HG02642 (cell line): ENCODE data around the gene OPN3.

Experiments
- ATAC-seq: cut with Tn5 transposase; IDR thresholded peaks from one replicate; pipeline ENCODE4 v1.9.1; 2021; ENCODE audit warnings: mild to moderate bottlenecking; ENCODE audit not compliant: unreplicated experiment, poor library complexity

Gene OPN3

DNA sequence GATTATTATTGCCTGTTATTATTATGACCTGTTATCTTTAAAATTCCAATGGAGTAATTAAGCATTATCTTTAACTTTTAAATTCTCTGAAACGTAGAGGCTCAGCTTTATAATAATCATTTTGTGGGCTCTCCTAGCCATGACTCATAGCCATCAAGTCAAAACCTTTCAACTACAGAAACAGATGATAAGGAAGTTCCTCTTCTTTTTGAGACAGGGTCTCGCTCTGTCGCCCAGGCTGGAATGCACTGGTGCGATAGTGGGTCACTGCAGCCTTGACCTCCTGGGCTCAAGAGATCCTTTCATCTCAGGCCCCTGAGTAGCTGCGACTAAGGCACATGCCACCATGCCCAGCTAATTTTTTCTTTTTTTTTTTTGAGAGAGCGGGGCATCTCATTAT is 43.5 kb downstream of the OPN3 start:
- no peak for ATAC-seq

DNA sequence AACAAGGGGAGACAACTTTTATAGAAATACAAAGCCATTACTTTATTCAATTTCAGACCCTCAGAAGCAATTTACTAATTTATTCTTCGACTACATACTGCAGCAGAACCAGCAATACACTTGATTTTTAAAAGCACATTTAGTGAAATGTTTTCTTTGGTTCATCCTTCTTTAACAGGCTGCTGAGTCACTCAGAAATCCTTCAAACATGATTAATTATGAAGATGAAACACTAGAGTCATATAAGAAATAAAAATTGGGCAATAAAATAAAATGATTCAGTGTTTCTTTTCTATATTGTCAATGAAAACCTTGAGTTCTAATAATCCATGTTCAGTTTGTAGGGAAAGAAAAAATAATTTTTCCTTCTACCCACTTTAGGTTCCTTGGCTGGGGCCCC is 47.0 kb downstream of the OPN3 start:
- no peak for ATAC-seq

DNA sequence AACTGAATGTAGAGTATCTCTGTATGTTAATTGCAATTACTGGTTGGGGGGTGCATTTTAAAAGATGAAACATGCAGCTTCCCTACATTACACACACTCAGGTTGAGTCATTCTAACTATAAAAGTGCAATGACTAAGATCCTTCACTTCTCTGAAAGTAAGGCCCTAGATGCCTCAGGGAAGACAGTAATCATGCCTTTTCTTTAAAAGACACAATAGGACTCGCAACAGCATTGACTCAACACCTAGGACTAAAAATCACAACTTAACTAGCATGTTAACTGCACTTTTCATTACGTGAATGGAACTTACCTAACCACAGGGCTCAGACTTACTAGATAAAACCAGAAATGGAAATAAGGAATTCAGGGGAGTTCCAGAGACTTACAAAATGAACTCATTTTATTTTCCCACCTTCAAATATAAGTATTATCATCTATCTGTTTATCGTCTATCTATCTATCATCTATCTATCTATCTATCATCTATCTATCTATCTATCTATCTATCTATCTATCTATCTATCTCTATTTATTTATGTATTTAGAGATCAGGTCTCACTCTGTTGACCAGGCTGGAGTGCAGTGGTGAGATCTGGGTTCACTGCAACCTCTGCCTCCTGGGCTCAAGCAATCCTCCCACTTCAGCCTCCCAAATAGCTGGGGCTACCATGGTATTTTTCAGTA is 47.8 kb downstream of the OPN3 start:
- ATAC-seq: peak; percentile 83

DNA sequence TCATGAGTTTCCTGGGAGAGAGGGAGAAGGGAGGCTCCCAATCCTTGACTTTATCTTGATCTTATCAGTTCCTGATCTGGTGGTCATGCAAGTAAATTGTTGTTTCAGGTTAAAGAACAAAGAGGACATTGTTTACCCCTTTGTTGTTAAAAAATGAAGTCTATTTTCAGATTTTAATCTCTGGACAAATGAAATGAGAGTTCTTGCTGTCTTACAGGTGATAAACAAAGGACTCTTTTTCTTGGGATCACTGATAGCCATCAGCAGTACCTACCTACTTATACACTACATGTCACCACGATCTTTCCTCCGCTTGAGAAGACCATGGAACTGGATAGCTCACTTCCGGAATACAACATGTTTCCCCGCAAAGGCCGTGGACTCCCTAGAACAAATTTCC is 48.4 kb downstream of the OPN3 start:
- no peak for ATAC-seq

DNA sequence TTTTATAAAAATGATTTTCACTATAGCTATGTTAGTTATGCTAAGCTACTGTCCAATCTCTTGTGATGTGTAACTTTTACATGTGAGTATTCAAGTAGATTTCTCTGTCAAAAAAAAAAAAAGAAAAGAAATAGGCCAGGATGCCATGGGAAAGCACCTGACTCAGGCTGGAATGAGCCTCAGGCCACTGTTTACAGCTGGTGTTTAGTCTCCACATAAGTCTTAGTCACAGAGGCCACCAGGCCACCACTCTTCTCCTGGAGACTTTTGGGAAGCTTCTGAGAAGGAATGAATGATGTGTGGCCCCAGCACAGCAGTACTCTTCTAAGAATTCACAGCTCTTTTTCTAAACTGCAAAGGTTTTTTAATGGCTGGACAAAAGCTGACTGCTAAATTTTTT is 48.9 kb downstream of the OPN3 start:
- ATAC-seq: no peak

DNA sequence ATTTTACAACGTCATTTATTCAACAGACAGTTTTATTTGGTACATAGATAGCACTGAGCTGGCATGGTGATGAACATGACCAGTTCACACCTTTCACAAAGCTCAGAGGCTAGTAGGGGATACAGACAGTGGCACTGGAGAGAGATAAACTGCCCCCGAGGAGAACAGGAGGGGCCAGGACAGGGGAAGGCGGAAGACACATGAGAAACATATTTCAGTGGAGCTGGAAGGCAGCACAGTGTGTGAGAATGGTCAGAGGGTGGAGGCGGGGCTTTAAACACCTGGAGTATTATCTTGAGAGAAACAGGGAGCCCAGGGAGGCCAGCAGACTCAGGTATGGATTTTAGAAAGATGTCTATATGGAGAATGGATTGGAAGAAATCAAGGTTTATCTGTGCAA is 49.5 kb downstream of the OPN3 start:
- no peak for ATAC-seq

DNA sequence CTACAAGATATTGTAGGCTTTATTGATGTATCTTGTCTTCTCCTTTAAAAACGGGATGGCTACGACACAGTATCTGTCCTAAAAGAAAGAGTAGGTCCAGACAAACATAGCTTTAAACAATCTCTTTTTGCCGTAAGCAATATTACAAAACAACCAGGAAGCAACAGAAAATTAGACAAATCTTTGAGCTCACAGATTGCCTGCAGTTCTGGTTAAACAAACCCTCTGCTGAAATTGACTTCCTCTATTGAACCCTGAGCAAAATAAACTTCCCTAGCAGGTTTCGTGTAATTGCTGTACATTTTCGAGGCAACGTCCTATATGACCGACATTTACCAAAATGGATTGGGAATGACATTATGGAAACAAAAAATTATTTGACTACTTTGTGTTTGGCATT is 50.6 kb downstream of the OPN3 start:
- no peak for ATAC-seq

DNA sequence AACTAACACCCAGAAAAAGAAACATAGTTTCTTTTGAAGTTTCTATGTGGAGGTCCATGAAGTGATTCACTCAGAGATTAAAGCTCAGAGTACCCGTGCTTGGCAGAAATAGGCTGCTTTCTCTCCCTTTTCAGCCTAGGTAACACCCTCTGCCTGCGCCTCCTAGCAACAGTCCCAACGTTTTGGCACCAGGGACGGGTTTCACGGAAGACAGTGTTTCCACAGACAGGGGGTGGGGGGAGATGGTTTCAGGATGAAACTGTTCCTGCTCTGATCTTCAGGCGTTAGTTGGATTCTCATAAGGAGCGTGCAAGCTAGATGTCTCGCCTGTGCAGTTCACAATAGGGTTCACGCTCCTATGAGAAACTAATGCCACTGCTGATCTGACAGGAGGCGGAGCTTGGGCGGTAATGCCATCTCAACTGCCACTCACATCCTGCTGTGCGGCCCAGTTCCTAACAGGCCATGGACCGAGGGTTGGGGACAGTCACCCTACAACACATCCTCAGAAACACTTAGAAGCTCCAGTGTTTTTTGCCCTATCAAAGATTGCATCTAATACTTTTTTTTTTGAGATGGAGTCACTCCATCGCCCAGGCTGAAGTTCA is 53.2 kb downstream of the OPN3 start:
- ATAC-seq: no peak

DNA sequence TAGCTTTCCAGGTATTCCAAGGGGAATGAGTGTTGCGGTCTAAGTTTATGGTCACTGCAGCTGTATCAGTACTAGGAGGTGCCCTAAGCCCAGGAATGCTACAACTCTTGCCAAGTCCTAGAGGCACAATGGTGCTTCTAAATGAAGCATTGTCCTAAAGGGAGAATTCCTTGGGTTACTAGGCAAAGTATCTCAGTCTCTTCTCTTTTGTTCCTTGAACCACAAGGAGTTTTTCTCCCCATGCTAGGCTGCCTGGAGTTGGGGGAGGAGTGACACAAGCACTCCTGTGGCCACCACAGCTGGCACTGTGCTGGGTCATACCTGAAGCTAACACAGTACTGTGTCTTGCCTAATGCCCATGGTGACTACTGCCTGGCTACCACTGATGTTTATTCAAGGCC is 57.2 kb downstream of the OPN3 start:
- ATAC-seq: no peak

DNA sequence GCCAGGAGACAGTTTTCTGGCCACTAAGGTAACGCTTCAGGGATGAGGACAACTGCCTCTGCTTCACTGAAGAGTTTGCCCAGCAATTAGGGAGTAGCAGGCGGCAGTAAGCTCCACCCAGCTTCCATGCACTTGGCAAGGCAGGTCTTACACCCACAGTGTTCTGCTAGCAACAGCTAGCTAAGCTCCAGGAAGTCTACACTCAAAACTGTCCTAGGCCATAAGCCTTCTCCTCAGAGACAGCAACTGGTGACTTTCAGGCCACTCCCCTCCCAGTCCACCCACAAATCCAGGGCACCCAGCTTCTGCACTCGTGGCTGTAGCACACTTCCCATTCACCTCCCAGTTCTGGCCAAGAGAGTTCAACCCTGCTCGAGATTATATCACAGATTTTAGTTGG is 60.7 kb downstream of the OPN3 start:
- no peak for ATAC-seq

DNA sequence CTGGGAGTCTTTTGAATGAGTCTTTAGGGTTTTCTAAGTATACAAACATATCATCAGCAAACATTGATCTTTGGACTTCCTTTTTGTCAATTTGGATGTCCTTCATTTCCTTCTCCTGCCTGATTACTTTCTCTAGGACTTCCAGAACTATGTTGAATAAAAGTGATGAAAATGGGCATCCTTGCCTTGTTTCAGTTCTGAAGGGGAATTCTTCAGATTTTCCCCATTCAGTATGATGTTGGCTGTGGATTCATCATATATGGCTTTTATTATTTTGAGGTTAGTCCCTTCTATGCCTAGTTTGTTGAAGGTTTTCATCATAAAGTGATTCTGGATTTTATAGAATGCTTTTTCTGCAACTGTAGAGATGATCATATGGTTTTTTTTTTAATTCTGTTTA is 66.0 kb downstream of the OPN3 start:
- no peak for ATAC-seq

DNA sequence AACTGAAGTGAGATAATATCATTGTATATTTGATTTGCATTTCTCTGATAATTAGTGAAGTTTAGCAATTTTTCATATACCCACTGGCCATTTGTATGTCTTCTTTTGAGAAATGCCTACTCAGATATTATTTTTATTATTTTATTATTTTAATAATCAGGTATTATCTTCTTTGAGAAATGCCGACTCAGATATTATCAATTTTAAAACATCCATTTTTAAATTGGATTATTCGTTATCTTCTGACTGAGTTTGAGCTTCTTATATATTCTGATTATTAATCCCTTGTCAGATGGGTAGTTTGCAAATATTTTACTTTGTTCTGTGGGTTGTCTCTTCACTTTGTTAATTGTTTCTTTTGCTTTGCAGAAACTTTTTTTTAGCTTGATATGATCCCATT is 70.3 kb downstream of the OPN3 start:
- ATAC-seq: no peak

DNA sequence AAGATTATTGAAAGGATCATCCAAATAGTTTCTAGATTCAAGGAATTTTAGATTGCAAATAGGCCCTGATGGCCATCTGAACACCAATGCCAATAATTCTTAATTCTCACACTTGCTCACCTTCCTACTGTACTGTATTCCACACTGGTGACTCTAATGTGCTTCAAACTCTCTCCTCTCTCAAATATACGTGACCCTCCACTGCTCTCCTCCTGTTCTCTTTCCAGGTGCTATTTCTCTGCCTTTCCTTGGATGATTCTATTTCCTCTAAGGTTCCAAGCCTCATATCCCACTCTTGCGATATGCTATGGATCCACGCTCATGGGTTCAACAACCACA is 79.4 kb downstream of the OPN3 start:
- ATAC-seq: no peak

DNA sequence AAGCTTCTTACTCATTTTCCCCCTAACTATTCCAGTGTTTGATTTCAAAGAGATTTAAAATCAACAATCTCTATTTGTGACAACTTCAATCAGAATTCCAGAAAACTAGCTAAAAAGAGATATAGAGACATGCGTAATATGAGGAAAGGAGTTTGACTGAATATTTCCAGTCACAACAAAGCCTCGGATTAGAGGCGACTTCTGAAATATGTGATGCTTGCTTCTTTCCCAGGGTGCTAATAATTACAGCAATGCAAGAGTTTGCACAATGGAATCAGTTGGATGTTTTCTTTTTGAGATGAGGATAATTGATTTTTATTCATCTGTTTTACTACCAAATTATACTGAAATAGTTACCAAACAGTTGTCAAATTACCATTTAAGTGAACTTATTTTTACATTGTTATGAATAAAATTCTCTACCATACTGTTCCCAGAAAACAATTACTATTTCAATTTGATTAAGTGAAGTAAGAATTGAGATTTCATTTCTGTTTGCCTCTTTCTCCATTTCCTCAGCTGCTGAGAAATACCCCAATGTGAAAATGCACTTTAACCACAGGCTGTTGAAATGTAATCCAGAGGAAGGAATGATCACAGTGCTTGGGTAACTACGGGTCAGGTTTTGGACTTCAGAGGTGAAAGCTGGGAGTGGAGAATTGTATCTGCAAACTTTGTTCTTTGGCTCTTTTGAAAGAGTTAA is 79.9 kb downstream of the OPN3 start:
- no peak for ATAC-seq

DNA sequence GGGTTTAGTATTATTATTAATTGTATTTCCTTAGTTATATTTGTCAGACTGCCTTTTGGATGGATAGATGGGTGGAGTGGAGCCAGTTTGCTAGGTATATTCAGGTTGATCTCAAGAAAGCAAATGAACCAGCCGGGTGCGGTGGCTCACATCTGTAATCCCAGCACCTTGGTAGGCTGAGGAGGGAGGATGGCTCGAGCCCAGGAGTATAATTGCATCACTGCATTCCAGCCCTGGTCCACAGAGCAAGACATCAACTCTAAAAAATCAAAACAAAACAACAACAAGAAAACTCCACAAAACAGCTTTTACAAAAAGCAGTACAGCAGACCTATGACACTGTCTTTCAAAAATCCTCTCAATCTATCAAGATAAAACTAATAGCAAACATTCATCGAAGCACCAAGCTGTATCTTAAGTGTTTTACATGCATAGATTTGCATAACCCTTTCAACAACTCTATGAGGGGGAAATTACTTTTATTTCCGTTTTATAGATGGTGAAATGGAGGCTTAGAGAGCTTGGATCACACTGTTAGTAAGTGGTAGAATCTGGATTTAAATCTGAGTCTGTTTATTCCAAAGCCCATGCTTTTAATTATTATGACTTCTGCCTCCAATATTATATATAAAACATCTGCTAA is 82.5 kb downstream of the OPN3 start:
- ATAC-seq: no peak

DNA sequence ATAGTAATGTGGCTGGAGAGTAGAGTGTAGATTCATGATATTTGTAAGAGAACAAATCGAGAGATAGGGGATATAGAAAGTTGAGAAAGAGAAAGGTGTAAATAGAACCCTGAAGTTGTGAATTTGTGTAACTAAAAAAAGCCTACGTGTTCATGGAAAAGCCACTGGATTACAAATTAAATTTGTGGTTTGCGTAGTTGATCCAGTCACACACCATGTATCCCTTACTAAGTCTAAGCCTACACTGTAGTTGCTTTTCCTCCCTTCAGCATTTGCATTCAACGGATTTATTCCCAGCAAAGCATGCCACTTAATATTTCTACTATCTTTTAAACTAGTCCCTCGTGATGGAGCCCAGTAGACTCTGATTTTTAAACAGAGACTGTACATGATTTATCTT is 83.1 kb downstream of the OPN3 start:
- ATAC-seq: no peak

DNA sequence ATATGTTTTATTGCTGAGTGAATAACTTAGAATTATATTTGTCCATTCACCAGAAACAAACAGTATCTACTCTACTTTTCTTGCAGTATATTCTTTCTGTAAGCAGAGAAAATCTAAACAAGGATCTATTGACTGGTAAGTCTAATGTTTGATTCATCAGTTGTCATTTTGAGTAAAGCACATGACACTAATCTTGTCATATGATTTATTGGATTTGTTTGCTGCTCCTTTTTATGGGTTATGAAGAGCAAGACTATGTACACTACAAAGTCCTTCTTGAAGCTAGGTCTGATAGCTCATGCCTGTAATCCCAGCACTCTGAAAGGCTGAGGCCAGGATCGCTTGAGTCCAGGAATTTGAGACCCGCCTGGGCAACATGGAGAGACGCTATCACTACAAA is 84.6 kb downstream of the OPN3 start:
- ATAC-seq: no peak

DNA sequence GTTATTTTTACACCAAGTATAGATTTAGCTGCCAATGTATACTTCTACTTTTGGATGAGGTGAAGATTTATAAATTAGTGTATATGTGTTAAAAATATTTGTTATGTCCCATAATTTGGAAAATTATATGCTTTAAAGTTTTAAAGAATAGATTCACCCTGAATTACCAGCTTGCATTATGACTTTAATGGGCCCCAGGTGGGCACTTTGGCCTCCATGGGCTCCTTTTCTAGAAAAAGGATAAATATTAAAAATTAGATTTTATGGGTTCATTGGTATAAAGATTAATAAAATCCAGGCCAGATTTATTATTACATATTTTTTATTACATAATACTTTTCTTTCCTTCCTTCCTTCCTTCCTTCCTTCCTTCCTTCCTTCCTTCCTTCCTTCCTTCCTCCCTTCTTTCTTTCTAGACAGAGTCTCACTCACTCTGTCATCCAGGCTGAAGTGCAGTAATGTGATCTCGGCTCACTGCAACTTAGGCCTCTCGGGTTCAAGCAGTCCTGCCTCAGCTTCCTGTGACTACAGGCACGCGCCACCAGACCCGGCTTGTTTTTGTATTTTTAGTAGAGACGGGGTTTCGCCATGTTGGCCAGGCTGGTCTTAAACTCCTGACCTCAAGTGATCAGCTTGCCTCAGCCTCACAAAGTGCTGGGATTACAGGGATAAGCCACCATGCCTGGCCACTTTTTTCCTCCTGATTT is 86.1 kb downstream of the OPN3 start:
- ATAC-seq: no peak

DNA sequence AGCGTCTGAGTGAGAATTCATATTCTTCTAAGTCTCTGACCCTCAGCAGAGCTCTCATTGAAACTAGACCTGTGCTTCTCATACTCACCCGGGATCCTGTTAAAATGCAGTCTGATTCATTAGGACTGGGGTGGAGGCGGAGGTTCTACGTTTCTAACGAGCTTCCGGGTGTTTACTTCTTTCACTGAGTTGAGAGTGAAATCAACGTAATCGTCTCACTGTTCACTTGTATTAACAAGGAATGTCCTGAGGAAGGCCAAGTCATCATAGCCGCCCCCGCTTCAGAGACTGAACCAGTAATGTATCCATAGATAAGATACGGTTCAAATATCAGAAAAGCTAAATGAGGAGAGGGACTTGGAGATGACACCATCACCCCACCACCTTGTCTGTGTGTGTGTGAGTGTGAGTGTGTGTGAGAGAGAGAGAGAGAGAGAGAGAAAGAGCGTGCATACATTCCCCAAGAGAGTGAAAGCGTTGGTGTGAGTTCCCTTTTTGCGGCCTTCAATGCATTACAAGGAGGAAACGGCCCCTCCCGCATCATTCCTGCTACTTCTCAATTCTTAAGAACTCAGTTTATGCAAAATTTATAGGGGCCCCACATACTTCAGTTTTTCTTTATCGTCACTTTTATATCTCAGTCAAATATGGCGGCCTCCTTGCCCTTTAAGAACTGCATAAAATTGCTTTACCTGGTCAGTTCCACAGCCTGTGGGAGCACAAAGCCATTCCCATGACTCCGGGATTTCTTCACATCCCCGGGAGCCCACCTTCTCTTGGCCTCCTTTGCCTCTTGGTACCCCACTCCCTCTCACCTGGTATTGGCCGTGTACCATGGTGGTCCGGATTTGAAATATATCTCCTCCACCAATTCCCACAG is 88.2 kb downstream of the OPN3 start:
- peak; percentile 92 for ATAC-seq

DNA sequence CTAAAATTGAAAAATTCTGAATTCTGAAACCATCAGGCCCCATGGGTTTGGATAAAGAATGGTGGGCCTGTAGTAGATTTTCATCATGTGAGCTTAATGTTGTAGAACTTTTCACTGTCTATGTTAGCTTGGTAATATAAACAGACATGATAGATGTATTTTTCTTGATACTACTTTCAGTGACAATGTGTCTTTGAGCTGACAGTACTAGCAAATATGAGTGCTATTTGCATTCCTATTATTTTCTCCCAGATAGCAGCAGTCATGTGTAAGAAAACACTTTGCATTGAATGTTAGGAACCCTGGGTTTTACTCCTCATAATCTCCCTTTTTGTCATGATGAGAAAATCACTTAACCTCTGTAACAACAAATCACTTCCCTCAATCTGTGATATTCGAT is 89.9 kb downstream of the OPN3 start:
- no peak for ATAC-seq
